GM18507 (cell line): ENCODE measurements around the gene NUB1.
A peak's percentile ranks its signal among the peaks of the same experiment; 100 is the strongest.

Source experiments
- DNase-seq: peaks from one replicate; pipeline ENCODE4 v3.0.0; 2011; ENCODE audit warnings: low read depth; ENCODE audit not compliant: insufficient read length; ENCODE audit errors: extremely low spot score
- FAIRE-seq: peaks from 2 replicates; lab custom pipeline; 2011; peaks lifted over from hg19 to GRCh38; lab: Jason Lieb, UNC

Gene NUB1

GRCh38 chr7:151312831-151313809 lies 28.5 kb upstream of the NUB1 start:
- FAIRE-seq (no peak), DNase-seq (no peak)

DNA sequence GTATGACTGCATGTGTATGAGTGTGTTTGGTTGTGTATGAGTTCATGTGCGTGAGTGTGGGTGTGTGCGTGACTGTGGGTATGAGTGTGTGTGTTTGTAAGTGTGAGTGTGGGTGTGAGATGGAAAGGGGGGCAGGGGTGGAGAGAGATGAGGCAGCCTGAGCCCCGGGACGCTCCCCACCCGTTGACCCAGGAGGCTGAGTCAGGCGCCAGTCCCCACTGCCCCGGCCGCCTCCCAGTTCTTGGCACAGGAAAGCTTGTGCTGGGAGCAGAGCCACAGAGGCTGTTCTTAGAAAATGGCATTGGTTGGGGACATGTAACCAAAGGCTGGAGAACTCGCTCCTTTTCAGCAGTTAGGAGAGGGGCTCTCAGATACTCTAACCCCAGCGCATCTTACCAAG lies 27.8 kb upstream of the NUB1 start:
- no peak for DNase-seq
- no peak for FAIRE-seq

DNA sequence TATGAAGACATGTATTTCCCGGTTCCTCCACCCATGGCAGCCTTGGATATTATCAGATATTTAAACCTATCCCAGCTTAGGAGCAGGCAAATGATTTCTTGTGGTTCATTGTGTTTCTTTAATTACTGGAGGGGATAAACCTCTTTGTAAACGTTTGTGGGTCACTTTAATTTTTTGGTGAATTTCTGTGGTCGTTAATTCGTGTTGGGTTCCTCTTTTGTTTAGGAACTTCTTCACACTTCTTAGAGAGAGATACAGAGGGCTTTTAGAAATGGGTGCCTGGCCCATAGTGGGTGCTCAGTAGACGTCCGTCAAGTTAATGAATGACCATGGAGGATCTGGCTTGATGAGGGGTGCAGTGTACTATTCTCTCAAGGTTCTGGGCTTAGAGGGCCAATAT lies 27.2 kb upstream of the NUB1 start:
- FAIRE-seq, result no peak
- DNase-seq, result no peak

DNA sequence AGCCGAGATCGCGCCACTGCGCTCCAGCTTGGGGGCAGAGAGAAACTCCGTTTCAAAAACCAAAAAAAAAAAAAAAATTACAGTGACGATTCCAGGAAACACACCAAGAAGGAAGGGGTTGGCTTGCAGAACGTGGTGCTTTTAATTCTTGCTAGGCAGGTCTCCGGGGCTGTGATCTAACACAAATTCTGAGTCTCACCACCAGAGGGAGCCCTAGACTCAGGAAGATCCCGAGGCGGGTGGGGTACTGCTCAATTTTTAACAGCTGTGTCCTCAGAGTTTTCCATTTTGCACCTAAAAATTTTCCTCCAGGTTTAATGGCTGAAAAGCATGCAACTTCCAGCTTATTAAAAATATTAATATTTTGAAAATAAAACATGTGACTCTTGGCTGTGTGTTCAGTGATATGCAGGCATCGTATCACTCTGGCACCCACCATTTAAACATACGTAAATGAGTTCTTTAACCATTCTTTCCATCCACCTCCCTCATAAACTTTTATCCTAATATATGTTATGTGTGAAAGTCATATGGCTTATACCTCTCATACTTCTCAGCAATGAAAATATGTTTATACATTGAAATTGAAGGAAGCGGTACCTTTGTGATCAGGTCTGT lies 26.5 kb upstream of the NUB1 start:
- peak; percentile 73 for FAIRE-seq
- peak; percentile 58 for DNase-seq

- no peak for DNase-seq
- FAIRE-seq, result no peak
Measured at GRCh38 chr7:151316896-151317295, 24.7 kb upstream of the NUB1 start.

DNA sequence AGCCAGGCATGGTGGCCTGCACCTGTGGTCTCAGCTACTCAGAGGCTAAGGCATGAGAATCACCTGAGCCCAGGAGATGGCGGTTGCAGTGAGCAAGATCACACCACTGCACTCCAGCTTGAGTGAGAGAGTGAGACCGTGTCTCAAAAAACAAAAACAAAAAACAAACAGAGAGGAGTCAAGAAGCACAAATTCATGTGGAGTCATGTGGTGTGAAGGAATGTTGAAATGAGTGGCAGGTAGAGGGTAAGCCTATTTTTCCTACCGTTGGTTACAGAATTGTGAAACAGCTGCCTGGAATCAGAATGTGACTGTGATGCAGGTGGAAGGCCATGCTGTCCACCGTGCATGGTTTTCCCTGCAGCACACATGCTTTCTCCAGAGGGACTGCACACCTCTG lies 23.7 kb upstream of the NUB1 start:
- DNase-seq (no peak), FAIRE-seq (no peak)

DNA sequence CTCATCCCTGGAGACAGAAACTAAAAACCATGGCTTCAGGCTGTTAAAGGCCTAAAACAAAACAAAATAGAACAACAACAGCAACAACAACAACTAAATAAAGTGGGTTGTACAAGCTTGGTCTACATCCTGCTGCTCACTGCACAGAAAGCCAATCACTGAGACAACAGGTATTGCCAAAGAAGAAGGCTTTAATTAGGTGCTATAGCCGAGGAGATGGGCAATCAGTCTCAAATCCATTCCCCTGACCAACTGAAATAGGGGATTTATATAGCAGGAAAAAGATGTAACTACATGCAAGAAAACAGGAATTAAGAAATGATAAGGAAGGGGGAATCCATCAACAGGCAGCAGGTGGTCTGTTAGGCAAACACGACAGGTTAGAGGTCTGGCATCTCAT lies 22.4 kb upstream of the NUB1 start:
- no peak for FAIRE-seq
- no peak for DNase-seq

- DNase-seq (no peak), FAIRE-seq (no peak)
Measured at GRCh38 chr7:151320263-151320845, 21.3 kb upstream of the NUB1 start.

DNA sequence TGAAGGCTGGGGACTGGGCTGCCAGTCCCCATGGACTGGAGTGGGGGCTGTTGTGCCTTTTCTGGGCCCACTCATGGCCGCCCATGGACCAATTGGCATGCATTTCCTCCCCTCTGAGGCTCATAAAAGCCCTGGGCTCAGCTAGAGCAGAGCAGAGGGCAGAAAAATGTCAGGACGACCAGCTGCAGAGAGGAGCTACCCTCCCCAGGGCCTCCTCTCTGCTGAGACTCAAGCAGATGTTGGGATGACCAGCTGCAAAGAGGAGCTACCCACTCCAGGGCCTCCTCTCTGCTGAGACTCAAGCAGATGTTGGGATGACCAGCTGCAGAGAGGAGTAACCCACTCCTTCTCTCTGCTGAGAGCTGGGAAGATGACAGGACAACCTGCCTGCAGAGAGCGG lies 20.3 kb upstream of the NUB1 start:
- DNase-seq (no peak), FAIRE-seq (no peak)

GRCh38 chr7:151322906-151323305 lies 18.7 kb upstream of the NUB1 start:
- no peak for FAIRE-seq
- DNase-seq, result no peak

DNA sequence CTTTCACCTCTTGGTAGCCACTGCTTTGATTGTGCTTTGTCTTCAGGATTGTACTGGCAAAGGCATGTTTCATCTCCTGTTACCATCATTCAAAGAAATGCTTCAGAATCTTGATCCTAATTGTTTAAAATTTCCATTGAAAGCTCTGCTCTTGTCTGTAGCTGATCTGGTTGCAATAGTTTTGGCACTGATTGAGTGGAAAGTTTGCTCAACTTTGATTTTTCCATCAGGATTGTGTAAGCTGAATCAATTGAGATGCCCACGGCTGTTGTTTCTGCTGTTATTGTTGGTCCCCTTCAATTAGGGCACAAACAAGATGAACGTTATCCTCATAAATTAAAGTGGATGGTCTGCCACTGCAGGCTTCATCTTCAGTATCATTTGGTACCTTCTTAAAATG lies 14.6 kb upstream of the NUB1 start:
- no peak for FAIRE-seq

GRCh38 chr7:151327659-151328058 lies 14.0 kb upstream of the NUB1 start:
- DNase-seq, result no peak
- no peak for FAIRE-seq

More for the DNA sequence above, 14.6 kb upstream of the NUB1 start:
- no peak for DNase-seq

GRCh38 chr7:151330181-151330580 lies 11.4 kb upstream of the NUB1 start:
- DNase-seq (no peak), FAIRE-seq (no peak)

DNA sequence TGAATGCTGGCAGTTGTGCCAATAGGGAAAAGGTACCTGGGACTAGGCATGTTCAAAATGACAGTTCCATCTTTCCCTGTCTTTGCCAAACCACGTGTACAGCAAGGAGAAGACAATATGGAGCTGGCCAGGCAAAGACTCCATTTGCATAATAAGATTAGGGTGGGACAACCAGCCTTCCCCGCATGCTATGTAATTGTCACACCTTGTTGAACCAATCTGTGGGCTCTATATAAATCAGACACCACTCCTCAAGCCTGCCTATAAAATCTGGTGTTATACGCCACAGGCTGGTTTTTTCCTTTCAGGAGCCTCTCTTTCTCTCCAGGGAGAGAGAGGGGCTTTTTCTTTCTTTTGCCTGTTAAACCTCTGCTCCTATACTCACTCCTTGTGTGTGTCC lies 11.0 kb upstream of the NUB1 start:
- FAIRE-seq, result no peak
- no peak for DNase-seq

DNA sequence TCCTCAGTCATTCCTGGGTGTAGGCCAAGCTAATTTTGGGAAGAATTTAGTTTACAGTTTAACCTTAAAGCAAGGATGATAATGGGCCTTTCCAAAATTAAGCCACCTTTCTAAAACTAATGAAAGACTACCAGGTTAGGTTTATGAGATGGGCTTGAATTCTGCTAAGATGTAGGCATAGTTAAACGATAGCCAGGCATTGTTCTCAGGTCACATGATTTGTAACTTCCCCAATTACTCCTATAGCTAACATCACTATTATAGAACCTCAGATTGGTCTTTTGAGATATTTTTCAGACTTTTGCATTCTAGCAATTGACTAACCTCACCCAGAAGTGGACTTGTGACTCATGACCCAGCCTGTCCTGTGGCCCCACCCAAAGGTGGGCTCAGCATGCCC lies 7.0 kb upstream of the NUB1 start:
- no peak for DNase-seq
- FAIRE-seq, result no peak

DNA sequence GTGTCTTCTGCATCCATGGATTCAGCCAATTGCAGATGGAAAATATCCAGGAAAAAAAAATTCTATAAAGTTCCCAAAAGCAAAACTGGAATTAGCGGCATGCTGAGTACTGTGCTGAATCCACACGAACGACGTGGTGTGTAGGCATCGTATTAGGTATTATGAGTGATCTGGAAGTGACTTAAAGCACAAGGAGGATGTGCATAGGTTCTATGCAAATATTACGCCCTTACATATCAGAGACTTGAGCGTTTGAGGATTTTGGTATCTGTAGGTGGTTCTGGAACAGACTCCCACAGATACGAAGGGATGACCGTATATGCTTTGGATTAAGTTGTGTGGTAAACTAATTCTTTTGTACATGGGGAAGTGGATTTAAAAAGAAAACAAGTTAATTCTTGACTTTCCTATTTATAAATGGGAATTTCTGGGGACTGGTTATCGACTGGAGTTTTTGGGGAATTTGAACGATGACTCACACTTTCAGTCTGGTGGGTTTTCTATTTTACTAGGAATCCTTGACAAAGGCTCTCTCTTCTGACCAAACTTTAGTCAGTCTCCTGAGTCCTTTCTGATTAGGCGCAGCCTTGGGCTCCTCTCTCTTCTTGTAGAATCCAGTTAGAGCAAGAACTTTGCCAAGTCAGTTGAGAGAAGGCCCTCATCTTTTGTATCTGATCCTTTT lies 5.4 kb upstream of the NUB1 start:
- FAIRE-seq (no peak), DNase-seq (no peak)

DNA sequence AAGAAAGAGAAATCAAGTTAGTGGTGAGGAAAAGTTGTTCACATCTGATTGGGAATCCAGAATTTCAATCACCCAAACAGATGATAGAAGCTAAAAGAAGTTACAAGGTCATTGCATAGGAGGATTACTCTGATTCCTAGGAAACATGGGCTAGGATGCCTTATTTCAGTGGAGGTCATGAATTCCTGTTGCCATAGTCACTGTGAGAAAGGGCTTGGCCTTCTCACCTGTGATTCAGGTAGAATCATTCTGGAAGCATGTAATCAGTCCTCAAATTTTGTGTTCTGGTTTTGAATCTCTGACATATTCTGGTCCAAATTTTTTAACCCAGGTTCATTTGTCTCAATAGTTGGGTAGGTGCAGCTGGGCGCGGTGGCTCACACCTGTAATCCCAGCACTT lies 4.3 kb upstream of the NUB1 start:
- DNase-seq, result no peak
- FAIRE-seq, result no peak

DNA sequence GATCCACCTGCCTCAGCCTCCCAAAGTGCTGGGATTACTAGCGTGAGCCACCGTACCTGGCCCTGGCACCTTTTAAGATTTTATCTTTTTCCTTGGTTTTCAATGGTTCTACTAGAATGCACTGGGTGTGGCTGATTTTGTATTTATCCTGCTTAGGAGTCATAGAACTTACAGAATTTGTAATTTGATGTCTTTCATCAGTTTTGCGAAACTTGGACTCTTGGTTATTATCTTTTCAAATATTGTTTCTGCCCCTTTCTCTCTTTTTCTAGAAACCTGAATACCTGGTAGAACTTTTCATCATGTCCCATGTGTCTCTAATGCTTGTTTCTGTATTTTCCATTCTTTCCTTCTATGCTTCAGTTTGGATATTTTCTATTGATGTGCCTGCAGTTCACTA lies 2.8 kb upstream of the NUB1 start:
- FAIRE-seq (no peak), DNase-seq (no peak)

- DNase-seq (peak; percentile 32), FAIRE-seq (peak; percentile 90)
Measured at GRCh38 chr7:151339651-151340382, 1.8 kb upstream of the NUB1 start.
